Uterus (tissue), 4 donors: ENCODE data around the gene BMS1. TPM values are rescaled to one million over a fixed set of nuclear protein-coding genes. Genes with fewer than 3 reads are reported as not detected.

Experiments
- DNase-seq, 2 donors: peaks; one replicate each; pipeline ENCODE4 v3.0.0-alpha.2; 2019 to 2020
- H3K27ac ChIP-seq, 2 donors: fragments of 200-600 bp; sonication (generic); 1 replicate in 1 of 2; 2 replicates in 1 of 2; pipeline ENCODE4 v1.5.1; 2016 to 2018
- H3K27me3 ChIP-seq, 2 donors: fragments of 200-600 bp; sonication (generic); one replicate each; pipeline ENCODE4 v1.5.1; 2018 to 2019; ENCODE audit warnings: control low read depth in 1 of 2
- H3K36me3 ChIP-seq, 2 donors: fragments of 200-600 bp; sonication (generic); one replicate each; pipeline ENCODE4 v1.5.1; 2019; ENCODE audit warnings: control low read depth in 1 of 2
- H3K4me1 ChIP-seq, 2 donors: fragments of 200-600 bp; sonication (generic); one replicate each; pipeline ENCODE4 v1.5.1; 2018 to 2019; ENCODE audit warnings: control low read depth in 1 of 2
- H3K4me3 ChIP-seq, 2 donors: fragments of 200-600 bp; sonication (generic); 1 replicate in 1 of 2; 2 replicates in 1 of 2; pipeline ENCODE4 v1.5.1; 2018 to 2019; ENCODE audit warnings: mild to moderate bottlenecking in 1 of 2
- H3K9me3 ChIP-seq, 2 donors: fragments of 200-600 bp; sonication (generic); one replicate each; pipeline ENCODE4 v1.5.1; 2019; ENCODE audit warnings: control low read depth in 1 of 2
- POLR2A ChIP-seq, 2 donors: fragments of 450-650 bp; IDR thresholded peaks; one replicate each; pipeline ENCODE4 v1.6.1; 2016; ENCODE audit warnings: antibody characterized with exemption in 2 of 2, mild to moderate bottlenecking in 1 of 2, moderate library complexity in 1 of 2
- intact Hi-C: fragments of 100-400 bp; cut with DNase I; formaldehyde crosslinking; loops from one replicate; pipeline ENCODE4 v1.15.1; 2023; ENCODE audit warnings: low total_unique reads
- total RNA-seq, 4 donors: library from RNA; depleted of rRNA in 3 of 4; stranded (reverse); fragments of >200 nt in 3 of 4; gene quantifications; one replicate each; pipeline versions ENCODE4 v1.1.0 to v1.2.4, GENCODE V29; 2014 to 2023
- TF ChIP-seq, protein P1 (sequence below), 4 experiments: fragments of 200-600 bp in 2 of 4; fragments of 450-650 bp in 2 of 4; sonication (generic) in 2 of 4; IDR thresholded peaks; one replicate each; pipeline ENCODE4 v1.5.1; 2016 to 2019; ENCODE audit warnings: antibody characterized with exemption in 4 of 4, mild to moderate bottlenecking in 2 of 4, moderate library complexity in 1 of 4
- donor health status: DM: yes; HTN: yes; CAD: no.

Gene BMS1
- total RNA-seq, 4 donors from 2014 or later, result 8.5 to 29.3 (median 13.2) TPM

- intact Hi-C loops, result no loop called here
- Histone ChIP-seq H3K9me3 (no peaks in the 10 kb centered on the region), H3K4me1 (no peaks in the 10 kb centered on the region), H3K36me3 (no peaks in the 10 kb centered on the region), H3K27me3 (no peaks in the 10 kb centered on the region), H3K4me3 (no peak overlapping the region), H3K27ac (no peak overlapping the region)
- DNase-seq, result no peak
- TF ChIP-seq POLR2A (IDR thresholded peaks at IDR 0.05), result no peak
- TF ChIP-seq, protein P1, sequence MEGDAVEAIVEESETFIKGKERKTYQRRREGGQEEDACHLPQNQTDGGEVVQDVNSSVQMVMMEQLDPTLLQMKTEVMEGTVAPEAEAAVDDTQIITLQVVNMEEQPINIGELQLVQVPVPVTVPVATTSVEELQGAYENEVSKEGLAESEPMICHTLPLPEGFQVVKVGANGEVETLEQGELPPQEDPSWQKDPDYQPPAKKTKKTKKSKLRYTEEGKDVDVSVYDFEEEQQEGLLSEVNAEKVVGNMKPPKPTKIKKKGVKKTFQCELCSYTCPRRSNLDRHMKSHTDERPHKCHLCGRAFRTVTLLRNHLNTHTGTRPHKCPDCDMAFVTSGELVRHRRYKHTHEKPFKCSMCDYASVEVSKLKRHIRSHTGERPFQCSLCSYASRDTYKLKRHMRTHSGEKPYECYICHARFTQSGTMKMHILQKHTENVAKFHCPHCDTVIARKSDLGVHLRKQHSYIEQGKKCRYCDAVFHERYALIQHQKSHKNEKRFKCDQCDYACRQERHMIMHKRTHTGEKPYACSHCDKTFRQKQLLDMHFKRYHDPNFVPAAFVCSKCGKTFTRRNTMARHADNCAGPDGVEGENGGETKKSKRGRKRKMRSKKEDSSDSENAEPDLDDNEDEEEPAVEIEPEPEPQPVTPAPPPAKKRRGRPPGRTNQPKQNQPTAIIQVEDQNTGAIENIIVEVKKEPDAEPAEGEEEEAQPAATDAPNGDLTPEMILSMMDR (IDR thresholded peaks at IDR 0.05), result no peak
Observed at GRCh38 chr10:42871823-42872222, 89.2 kb downstream of the BMS1 start.

DNA sequence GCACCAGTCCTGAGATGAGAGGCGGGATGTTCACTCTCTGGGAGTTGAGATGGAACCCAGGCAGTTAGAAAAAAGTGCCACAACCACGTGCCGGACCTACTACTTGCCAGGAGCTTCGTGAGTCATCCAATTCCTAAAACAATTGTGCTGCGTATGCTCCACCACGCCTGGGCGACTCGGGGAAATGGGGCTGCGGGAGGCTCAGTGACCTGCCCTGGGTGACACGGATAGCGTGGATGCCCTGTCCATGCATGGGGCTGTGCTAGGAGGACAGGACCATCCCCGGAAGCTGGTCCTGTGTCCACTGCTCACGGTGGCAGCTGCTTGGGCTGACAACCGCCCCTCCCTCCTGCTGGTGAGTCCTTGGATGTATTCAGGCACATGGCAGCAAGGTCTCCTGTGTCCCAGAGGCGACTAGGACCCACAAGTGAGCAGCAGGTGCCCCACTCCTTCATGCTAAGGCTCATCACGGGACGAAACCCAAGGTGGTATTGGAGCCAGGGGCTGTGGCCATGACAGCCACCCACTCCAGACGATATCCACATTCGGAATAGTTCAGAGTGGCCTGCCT lies 90.4 kb downstream of the BMS1 start:
- Histone ChIP-seq H3K27ac (no peak overlapping the region), H3K27me3 (no peaks in the 10 kb centered on the region), H3K9me3 (no peaks in the 10 kb centered on the region), H3K36me3 (no peaks in the 10 kb centered on the region), H3K4me3 (no peak overlapping the region), H3K4me1 (no peaks in the 10 kb centered on the region)
- TF ChIP-seq, protein P1 (IDR thresholded peaks at IDR 0.05), result no peak
- no peak for TF ChIP-seq POLR2A (IDR thresholded peaks at IDR 0.05)
- intact Hi-C loops, result no loop called here
- DNase-seq, result no peak

GRCh38 chr10:42874713-42875387 lies 92.3 kb downstream of the BMS1 start:
- no peak overlapping the region for H3K4me3 ChIP-seq
- no peaks in the 10 kb centered on the region for H3K9me3 ChIP-seq
- no peak for DNase-seq
- no peaks in the 10 kb centered on the region for H3K36me3 ChIP-seq
- no peaks in the 10 kb centered on the region for H3K4me1 ChIP-seq
- H3K27me3 ChIP-seq, result no peaks in the 10 kb centered on the region
- TF ChIP-seq, protein P1 (IDR thresholded peaks at IDR 0.05), result no peak
- no peak for TF ChIP-seq POLR2A (IDR thresholded peaks at IDR 0.05)
- H3K27ac ChIP-seq, result no peak overlapping the region
- intact Hi-C loops, result no loop called here

DNA sequence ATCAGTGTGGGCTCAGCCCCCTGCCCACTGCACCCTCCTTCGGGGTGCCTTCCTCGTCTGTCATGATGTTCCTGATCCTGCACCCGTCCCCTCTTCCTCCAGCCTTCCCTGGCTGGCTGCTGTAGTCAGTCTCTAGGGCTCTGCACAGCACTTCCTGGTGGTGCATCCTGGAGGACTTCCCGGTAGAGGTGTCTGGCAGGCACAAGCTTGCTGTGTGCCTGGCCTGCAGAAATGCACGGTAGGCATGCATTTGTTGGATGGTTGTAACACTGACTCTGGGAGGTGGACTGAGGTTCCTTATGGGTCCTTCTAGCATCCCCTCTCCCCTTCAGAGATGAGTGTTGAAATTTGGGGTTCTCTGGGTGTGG lies 92.8 kb downstream of the BMS1 start:
- Histone ChIP-seq H3K9me3 (no peaks in the 10 kb centered on the region), H3K27me3 (no peaks in the 10 kb centered on the region), H3K36me3 (no peaks in the 10 kb centered on the region), H3K4me3 (no peak overlapping the region), H3K27ac (no peak overlapping the region), H3K4me1 (no peaks in the 10 kb centered on the region)
- TF ChIP-seq POLR2A (IDR thresholded peaks at IDR 0.05), result no peak
- TF ChIP-seq, protein P1 (IDR thresholded peaks at IDR 0.05), result no peak
- no peak for DNase-seq
- intact Hi-C loops, result no loop called here

DNA sequence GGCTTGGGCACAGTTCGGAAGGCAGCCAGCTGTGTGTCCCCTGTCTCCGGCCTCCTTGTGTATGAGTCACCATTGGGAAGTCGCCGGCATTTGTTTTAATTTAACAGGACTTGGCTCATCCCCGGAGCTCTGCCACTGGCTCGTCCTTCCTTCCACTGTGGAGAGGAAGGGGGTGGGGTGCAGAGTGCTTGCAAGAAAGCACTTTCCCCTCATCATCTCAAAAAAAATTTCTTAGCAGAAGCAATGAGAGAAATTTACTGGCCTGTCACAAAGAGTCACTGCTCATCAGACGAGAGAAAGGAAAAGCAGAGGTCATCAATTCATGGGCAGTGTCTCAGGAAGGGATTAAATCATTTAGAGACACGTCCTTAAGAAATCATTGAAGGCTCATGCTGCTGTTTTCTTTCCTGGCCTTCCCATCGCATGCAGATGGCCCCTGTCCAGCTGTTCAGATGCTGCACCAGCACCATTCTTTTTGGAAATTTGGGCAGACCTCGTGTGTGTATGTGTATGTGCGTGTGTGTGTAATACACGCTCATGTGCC lies 93.3 kb downstream of the BMS1 start:
- no peak for DNase-seq
- intact Hi-C loops, result no loop called here
- no peaks in the 10 kb centered on the region for H3K27me3 ChIP-seq
- H3K4me3 ChIP-seq, result no peak overlapping the region
- no peaks in the 10 kb centered on the region for H3K9me3 ChIP-seq
- no peak for TF ChIP-seq POLR2A (IDR thresholded peaks at IDR 0.05)
- TF ChIP-seq, protein P1 (IDR thresholded peaks at IDR 0.05), result no peak
- no peaks in the 10 kb centered on the region for H3K4me1 ChIP-seq
- no peak overlapping the region for H3K27ac ChIP-seq
- no peaks in the 10 kb centered on the region for H3K36me3 ChIP-seq
